Astrocyte (in vitro differentiated cells and primary cell): ENCODE measurements around the gene OXSR1. TPM values are rescaled to one million over a fixed set of nuclear protein-coding genes. Genes with fewer than 3 reads are reported as not detected.

Experiments
- DNase-seq: peaks from one replicate; pipeline ENCODE4 v3.0.0-alpha.2; 2010; ENCODE audit warnings: low read depth
- FAIRE-seq: peaks from 2 replicates; lab custom pipeline; 2011; peaks lifted over from hg19 to GRCh38; lab: Jason Lieb, UNC
- H2AFZ ChIP-seq: 2 replicates; pipeline ENCODE4 v1.6.0; 2012; ENCODE audit warnings: low read depth, low read length, inconsistent platforms
- H3K27ac ChIP-seq: 2 replicates; pipeline ENCODE4 v1.5.1; 2011; ENCODE audit warnings: low read depth, low read length, inconsistent platforms
- H3K27me3 ChIP-seq: 2 replicates; pipeline ENCODE4 v1.6.0; 2011; ENCODE audit warnings: low read length, inconsistent platforms; ENCODE audit not compliant: insufficient read depth
- H3K36me3 ChIP-seq: 2 replicates; pipeline ENCODE4 v1.5.1; 2011; ENCODE audit warnings: low read length, inconsistent platforms; ENCODE audit not compliant: insufficient read depth
- H3K4me1 ChIP-seq: 2 replicates; pipeline ENCODE4 v1.5.1; 2011; ENCODE audit warnings: low read length, inconsistent platforms; ENCODE audit not compliant: insufficient read depth
- H3K4me2 ChIP-seq: 2 replicates; pipeline ENCODE4 v1.6.0; 2012; ENCODE audit warnings: low read length, inconsistent platforms
- H3K4me3 ChIP-seq: 2 replicates; pipeline ENCODE4 v1.5.1; 2011; ENCODE audit warnings: low read depth, mild to moderate bottlenecking, low read length, inconsistent platforms; ENCODE audit not compliant: insufficient read depth
- H3K79me2 ChIP-seq: 2 replicates; pipeline ENCODE4 v1.6.0; 2012; ENCODE audit warnings: mild to moderate bottlenecking, low read length, inconsistent platforms; ENCODE audit not compliant: insufficient read depth
- H3K9ac ChIP-seq: 2 replicates; pipeline ENCODE4 v1.6.0; 2012; ENCODE audit warnings: mild to moderate bottlenecking, low read length, inconsistent platforms
- H3K9me3 ChIP-seq: 2 replicates; pipeline ENCODE4 v1.5.1; 2012; ENCODE audit warnings: low read depth, mild to moderate bottlenecking, low read length, inconsistent platforms; ENCODE audit not compliant: insufficient read depth
- H4K20me1 ChIP-seq: 2 replicates; pipeline ENCODE4 v1.6.0; 2012; ENCODE audit warnings: low read length, inconsistent platforms; ENCODE audit not compliant: insufficient read depth
- H3K27ac Mint-ChIP-seq: one replicate; pipeline ENCODE4 v1.8.0; 2021; ENCODE audit warnings: mild to moderate bottlenecking, mixed read lengths; ENCODE audit not compliant: unreplicated experiment
- H3K27me3 Mint-ChIP-seq: one replicate; pipeline ENCODE4 v1.8.0; 2021; ENCODE audit warnings: low read depth, mixed read lengths; ENCODE audit not compliant: unreplicated experiment
- H3K36me3 Mint-ChIP-seq: one replicate; pipeline ENCODE4 v1.8.0; 2021; ENCODE audit warnings: low read depth, mixed read lengths; ENCODE audit not compliant: unreplicated experiment
- H3K4me1 Mint-ChIP-seq: one replicate; pipeline ENCODE4 v1.8.0; 2021; ENCODE audit warnings: low read depth, mixed read lengths; ENCODE audit not compliant: unreplicated experiment
- H3K4me3 Mint-ChIP-seq: one replicate; pipeline ENCODE4 v1.8.0; 2021; ENCODE audit warnings: mild to moderate bottlenecking, moderate library complexity, mixed read lengths; ENCODE audit not compliant: unreplicated experiment
- H3K9me3 Mint-ChIP-seq: one replicate; pipeline ENCODE4 v1.8.0; 2021; ENCODE audit warnings: mild to moderate bottlenecking, mixed read lengths; ENCODE audit not compliant: unreplicated experiment
- CTCF ChIP-seq: IDR thresholded peaks from 2 replicates; pipeline ENCODE4 v1.5.1; 2011; ENCODE audit warnings: low read depth, mild to moderate bottlenecking, inconsistent platforms, low read length, moderate library complexity; ENCODE audit not compliant: insufficient read depth
- EZH2 ChIP-seq: IDR thresholded peaks from 2 replicates; pipeline ENCODE4 v1.6.1; 2012; ENCODE audit warnings: mild to moderate bottlenecking, low read length, inconsistent platforms; ENCODE audit not compliant: insufficient read depth
- total RNA-seq: library from RNA; stranded (reverse); gene quantifications from 2 replicates; pipeline ENCODE4 v1.2.1, GENCODE V29; 2021

The OXSR1 gene
- total RNA-seq, 1 donor from 2014 or later, result 83.1 TPM

GRCh38 chr3:38274864-38275649, 109.7 kb downstream of the OXSR1 start:
- Mint-ChIP-seq H3K4me3 (no peak overlapping the region), H3K27me3 (no peaks in the 10 kb centered on the region), H3K9me3 (peaks cover 7% of the 10 kb centered on the region), H3K36me3 (peaks cover 68% of the 10 kb centered on the region), H3K27ac (no peak overlapping the region), H3K4me1 (no peaks in the 10 kb centered on the region)
- Histone ChIP-seq H3K4me2 (no peak overlapping the region), H3K79me2 (no peaks in the 10 kb centered on the region), H3K9ac (no peak overlapping the region), H3K27ac (no peak overlapping the region), H3K4me1 (no peaks in the 10 kb centered on the region), H3K9me3 (no peaks in the 10 kb centered on the region), H3K36me3 (no peaks in the 10 kb centered on the region), H3K27me3 (no peaks in the 10 kb centered on the region), H4K20me1 (no peaks in the 10 kb centered on the region), H2AFZ (no peak overlapping the region), H3K4me3 (no peak overlapping the region)
- DNase-seq (no peak), FAIRE-seq (no peak)
- TF ChIP-seq CTCF (no peak), EZH2 (no peak)

- Histone ChIP-seq H3K27ac (no peak overlapping the region), H3K27me3 (no peaks in the 10 kb centered on the region), H3K9me3 (no peaks in the 10 kb centered on the region), H3K9ac (no peak overlapping the region), H3K4me1 (no peaks in the 10 kb centered on the region), H2AFZ (no peak overlapping the region), H3K4me2 (no peak overlapping the region), H4K20me1 (no peaks in the 10 kb centered on the region), H3K79me2 (no peaks in the 10 kb centered on the region), H3K36me3 (no peaks in the 10 kb centered on the region), H3K4me3 (no peak overlapping the region)
- Mint-ChIP-seq H3K9me3 (peaks cover 7% of the 10 kb centered on the region), H3K36me3 (peaks cover 68% of the 10 kb centered on the region), H3K27ac (no peak overlapping the region), H3K4me1 (no peaks in the 10 kb centered on the region), H3K27me3 (no peaks in the 10 kb centered on the region), H3K4me3 (no peak overlapping the region)
- DNase-seq, result no peak
- TF ChIP-seq EZH2, result no peak
- TF ChIP-seq CTCF, result no peak
- no peak for FAIRE-seq
These were observed 110.3 kb downstream of the OXSR1 start for GRCh38 chr3:38275658-38276057.
